ENCODE results near the gene ROBO1.
"Not testable (repeated sequence)": the region's sequence is repeated elsewhere in the genome, so short reads cannot be mapped to it uniquely, and the experiment has no call there.

ROBO1 gene

GRCh38 chr3:78900426-78900825, 867.4 kb downstream of the ROBO1 start:
- DNase-seq = no peak

GRCh38 chr3:78895528-78895927, 872.3 kb downstream of the ROBO1 start:
- no peak for DNase-seq

DNA sequence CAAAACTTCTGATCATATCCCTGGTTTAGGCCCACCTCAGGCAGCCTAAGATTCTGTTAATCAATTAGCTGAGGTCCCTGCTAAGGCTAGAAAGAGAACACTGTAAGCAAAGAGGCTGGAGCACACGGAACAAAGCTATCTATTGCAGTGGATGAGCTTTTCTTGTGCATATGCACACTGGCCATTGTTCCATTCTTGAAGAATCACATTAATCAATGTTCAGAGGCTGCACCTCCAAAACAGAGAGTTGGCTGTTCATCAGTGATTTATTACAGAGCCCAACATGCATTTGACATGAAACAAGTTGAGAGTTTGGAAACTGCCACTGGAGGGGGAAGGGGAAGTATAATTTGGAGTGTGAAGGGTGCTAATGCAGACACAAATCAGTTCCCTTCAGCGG, 873.0 kb downstream of the ROBO1 start:
- DNase-seq = no peak

GRCh38 chr3:78893161-78893560, 874.6 kb downstream of the ROBO1 start:
- no peak for DNase-seq

DNA sequence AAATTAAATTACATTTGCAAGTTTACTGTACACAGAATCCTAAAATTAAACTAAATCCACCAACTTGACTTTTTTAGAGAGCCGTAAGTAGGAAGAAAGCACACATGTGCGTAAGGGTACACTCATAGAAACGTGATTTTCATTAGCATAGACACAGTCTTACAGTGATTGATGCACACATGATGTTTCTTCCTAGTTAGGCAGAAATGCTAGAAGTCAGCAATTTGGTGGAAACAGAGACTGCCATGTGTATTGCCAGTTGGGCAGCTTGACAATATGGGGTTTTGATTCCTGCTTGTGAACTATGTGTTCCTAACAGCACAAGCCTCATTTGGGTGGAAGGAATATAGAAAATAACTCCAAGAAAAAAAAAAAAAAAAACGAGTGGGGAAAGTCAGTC, 878.5 kb downstream of the ROBO1 start:
- DNase-seq = no peak

- DNase-seq = no peak
Observed at GRCh38 chr3:78888635-78889034, 879.2 kb downstream of the ROBO1 start.

DNA sequence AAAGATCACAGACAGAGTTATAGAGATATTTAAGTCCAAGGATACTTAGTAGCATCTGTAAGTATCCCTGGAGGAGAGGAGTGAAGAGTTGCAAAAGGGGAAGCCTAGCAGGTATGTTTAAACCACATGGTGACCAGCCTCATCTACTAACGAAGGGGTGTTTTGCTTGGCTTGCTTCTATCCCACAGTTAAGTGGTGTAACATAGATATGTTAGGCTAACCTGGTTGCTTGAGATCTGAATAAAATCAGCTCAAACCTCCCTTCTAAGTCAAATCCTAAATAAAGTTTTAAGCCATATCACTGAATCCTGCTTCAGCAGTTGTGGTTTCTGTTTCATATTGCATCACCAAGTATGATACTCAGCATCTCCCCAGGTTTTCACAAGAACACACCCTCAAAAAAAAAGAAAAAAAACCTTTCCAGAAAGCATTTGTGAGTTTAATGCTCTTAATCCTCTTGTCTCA, 880.2 kb downstream of the ROBO1 start:
- no peak for DNase-seq

GRCh38 chr3:78887029-78887428, 880.8 kb downstream of the ROBO1 start:
- DNase-seq = no peak

DNA sequence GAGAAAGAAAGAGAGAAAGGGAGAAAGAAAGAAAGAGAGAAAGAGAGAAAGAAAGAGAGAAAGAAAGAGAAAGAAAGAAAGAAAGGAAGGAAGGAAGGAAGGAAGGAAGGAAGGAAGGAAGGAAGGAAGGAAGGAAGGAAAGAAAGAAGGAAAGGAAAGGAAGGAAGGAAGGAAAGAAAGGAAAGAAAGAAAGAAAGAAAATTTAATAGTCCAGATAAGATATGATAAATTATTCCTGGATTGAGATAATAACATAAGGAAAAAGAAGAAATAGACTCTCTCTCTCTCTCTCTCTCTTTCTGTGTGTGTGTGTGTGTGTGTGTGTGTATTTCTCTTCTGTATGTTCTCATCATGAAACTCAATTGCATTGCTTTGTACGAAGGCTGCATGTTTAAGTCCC, 883.2 kb downstream of the ROBO1 start:
- DNase-seq = not testable (repeated sequence)

DNA sequence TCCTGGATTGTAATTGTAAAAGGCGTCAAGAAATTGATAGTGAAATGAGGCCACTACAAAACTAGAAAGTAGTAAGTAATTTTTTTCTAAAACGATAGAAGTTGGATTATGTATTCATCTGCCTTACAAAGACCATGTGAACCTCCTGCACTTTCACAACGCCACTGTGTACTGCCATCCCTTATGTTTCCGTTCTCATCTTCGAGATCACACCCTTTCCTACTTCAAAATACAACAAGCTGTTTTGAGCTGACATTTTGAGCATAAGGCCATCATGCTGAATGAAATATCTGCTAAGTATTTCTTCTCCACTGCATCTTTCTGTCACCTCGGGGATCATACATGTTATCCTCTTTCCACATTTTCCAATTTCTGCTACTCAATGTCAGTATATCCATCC, 885.5 kb downstream of the ROBO1 start:
- no peak for DNase-seq

- DNase-seq = no peak
Observed at GRCh38 chr3:78881501-78881900, 886.3 kb downstream of the ROBO1 start.

DNA sequence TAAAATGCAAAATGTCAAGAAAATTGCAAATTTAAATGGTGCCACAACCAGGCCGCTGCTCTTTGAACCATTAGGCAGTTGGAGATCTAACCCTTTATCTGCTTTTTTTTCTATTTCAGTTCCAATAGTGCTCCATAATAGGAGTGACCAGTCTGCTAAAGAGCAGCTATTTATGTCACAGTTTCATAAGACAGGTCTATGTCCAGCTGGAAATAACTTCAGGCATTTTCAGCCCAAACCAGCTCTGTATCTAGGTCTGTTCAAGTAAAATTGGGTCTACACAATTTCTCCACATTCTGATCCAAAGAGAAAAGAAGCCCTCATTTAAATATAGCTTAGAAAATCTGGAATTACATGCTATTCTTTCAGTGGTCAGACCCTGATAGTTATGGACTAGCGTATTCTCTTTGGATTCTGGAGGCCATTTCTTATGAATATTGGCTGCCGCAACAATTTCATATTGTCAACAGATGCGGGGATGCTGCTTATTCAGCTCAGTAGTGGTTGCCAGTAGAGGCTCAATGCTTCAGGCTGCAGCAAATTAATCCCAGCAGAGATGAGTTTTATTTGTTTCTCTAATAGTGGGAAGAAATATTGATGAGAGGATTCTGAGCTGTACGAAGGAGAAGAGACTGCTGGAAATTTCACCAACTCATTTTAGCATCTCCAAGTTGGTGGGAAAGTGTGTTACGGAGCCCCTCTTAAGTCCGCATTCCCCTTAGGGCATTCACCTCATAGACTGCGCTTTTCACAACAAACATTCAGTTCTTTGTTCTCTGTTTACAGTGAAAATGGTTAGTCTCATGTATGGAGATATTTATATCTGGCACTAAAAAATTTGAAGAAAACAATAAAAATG, 887.0 kb downstream of the ROBO1 start:
- no peak for DNase-seq

- no peak for DNase-seq
Observed at GRCh38 chr3:78879295-78879860, 888.4 kb downstream of the ROBO1 start.

DNA sequence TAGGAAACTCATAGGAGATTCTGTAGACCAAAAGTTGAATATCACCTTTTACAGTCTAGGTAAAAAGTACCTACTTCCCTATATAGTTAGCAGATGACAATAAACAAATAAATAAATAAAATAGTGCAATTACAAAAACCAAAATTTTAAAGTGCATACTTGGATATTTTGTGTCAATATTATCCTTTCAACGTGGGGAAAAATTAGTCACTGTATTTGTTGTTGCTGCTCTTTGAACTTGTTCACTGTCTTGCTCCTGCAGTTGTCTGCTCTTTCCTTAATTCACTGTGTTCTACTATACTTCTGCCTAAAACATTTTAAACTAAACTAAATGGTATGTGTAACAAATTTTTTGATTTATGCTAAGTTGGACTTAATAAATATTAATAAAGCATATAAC, 889.0 kb downstream of the ROBO1 start:
- DNase-seq = no peak

GRCh38 chr3:78878011-78878410, 889.8 kb downstream of the ROBO1 start:
- DNase-seq = no peak

DNA sequence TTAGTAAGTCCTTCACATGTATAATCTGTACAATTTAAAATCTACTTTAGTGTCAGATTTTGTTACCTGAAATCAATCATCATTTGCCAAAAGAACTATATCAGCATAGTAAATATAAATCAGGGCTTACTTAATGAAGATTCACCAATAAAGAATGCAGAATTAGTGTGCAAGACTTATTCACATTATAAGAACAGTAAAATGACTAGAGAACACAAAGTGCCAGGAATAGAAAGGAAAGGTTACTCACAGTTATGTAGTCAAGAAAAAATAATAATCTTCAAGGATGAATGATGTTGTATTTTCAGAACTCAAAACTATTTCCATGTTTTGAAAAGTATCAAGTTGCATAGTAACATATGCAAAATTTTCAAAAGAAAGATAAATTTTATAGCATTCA, 891.9 kb downstream of the ROBO1 start:
- DNase-seq = no peak

- no peak for DNase-seq
Observed at GRCh38 chr3:78875436-78875835, 892.4 kb downstream of the ROBO1 start.

DNA sequence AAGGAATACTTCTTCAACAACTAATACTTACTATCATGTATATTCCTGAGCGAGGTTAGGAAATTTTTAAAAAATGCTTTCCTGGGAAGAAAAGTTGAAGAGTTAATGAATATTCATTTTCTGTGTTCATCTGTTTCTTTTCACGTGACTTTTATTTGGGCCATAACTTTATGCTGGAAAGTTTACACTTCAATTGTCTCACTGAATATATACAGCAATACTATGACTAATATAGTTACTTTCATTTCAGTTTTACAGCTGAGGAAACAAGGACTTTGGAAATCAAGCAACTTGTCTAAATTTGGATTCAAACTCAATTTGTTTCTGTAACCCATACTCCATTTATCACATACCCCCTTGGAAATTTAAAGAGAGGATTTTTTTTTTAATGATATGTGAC, 894.2 kb downstream of the ROBO1 start:
- DNase-seq = no peak

- DNase-seq = no peak
Observed at GRCh38 chr3:78872195-78872594, 895.6 kb downstream of the ROBO1 start.

DNA sequence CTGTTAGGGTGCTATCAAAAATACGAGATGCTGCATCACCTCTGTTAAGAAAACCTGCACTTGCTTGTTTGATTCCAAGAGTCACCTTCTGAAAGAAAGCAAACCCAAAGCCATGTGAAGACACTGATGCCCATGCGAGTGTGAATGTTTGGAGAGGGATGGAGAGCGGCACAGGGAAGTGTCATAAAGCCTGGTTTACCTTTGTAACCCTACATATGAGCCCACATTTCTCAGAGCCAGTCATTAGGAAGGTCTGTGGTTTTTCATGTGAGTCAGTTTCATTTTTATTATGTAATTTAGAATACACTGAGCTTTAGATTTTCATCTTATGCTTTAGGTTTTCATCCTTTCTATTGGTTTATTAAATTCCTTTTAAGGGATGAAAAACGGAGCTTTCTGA, 896.8 kb downstream of the ROBO1 start:
- DNase-seq = no peak

GRCh38 chr3:78870484-78870883, 897.3 kb downstream of the ROBO1 start:
- DNase-seq = no peak

DNA sequence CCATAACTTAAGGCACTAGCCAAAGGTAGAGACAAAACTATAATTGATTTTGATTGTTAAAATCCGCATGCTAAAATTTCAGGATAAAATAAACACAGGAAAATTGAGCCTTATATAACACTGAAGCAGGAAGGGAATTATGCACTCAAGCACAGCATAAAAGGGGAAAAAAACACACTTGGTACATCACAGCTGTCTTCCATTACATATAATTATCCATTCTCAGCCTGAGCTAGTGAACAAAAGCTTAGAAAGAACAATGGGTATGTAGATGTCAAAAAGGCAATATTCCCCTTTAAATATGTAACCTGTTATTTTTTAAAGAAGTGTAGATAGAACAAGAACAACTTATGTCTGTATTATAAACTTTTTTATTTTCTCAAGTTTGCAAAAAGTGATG, 899.2 kb downstream of the ROBO1 start:
- DNase-seq = no peak

DNA sequence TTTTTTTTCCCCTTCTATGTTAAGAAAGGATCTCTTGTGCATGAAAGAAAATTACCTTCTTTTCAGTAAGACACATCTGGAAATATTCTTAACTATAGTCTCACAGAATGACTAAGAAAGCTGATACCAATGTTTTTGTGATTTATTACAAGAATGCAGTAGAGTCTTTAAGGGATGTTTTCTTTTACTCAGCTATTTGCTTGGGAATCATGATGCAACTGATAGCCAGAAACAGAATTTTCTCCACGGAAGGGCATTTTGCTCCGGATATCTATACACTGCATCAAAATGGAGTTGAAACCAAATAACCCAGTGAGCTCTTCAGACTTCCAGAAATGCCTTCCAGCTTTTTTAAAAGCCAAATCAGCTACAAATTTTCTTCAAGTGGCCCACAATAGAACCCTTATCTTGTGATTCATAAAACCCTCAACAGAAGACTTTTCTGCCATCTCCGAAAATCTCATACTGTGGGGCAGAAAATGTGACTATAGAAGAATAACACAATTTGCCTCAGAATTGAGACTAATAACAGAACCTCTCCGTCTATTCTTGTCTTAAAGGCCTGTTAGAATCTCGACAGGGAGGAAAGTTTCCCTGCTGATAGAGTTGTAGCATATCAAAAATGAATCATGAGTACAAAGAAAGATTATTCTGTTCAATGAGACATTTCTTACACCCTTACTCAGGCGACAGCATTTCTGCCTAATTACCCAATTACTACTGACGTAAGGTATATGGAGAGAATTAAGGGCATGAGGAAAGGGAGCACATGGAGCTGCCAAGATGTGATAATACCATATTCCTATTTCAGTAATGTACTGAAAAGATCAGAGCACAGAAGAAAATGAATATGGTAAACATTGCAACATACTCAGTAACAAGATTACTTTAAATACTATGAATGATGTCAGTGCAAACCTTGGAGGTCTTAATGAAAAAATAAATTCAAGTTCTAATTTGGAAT, 900.1 kb downstream of the ROBO1 start:
- no peak for DNase-seq

Measured in T-helper 1 cell (primary cell).